Measurements from ENCODE around the gene TMEM179B.
"Not testable (repeated sequence)": the region's sequence is repeated elsewhere in the genome, so short reads cannot be mapped to it uniquely, and the experiment has no call there.

- not testable (repeated sequence) for TF ChIP-seq EZH2phosphoT487 (IDR thresholded peaks at IDR 0.05; ENCODE audit: borderline replicate concordance); EZH2 (IDR thresholded peaks at IDR 0.05); POLR2A (IDR thresholded peaks at IDR 0.05; ENCODE audit: borderline replicate concordance, extremely low read depth, insufficient read depth, insufficient read length); JUND (IDR thresholded peaks at IDR 0.05); POLR2AphosphoS5 (IDR thresholded peaks at IDR 0.05; ENCODE audit: low read depth, low read length); CTCF (IDR thresholded peaks at IDR 0.05 in 2 of 3, conservative IDR thresholded peaks at IDR 0.05 in 1 of 3; ENCODE audit: borderline replicate concordance in 1 of 3, insufficient read depth in 1 of 3, low read depth in 2 of 3, low read length in 2 of 3); CEBPB (IDR thresholded peaks at IDR 0.05; ENCODE audit: low read depth); ATF3 (IDR thresholded peaks at IDR 0.05); SRF (IDR thresholded peaks at IDR 0.05; ENCODE audit: low read depth); SP1 (IDR thresholded peaks at IDR 0.05; ENCODE audit: low read depth); TCF7L2 (IDR thresholded peaks at IDR 0.05; ENCODE audit: borderline replicate concordance, extremely low read depth, insufficient read depth, insufficient read length); RAD21 (IDR thresholded peaks at IDR 0.05; ENCODE audit: low read depth); ELF1 (IDR thresholded peaks at IDR 0.05; ENCODE audit: borderline replicate concordance, low read depth)
These were observed 26.4 kb upstream of the TMEM179B start for GRCh38 chr11:62760867-62761227.
